Smooth muscle cell of the brain vasculature (primary cell): ENCODE data around the gene SLX1A.
"Not testable (repeated sequence)": the region's sequence is repeated elsewhere in the genome, so short reads cannot be mapped to it uniquely, and the experiment has no call there.

Experiments used
- DNase-seq: peaks from one replicate; pipeline ENCODE4 v3.0.0-alpha.2; 2012; ENCODE audit warnings: low read depth, low spot score

Gene SLX1A

GRCh38 chr16:30193615-30194014, at the start of gene SLX1A, which contains the start of gene BOLA2B:
TSS of gene SLX1A (plus strand) at chr16:30193875. CDS start at chr16:30194085, 210 bp downstream.
TSS of gene BOLA2B (minus strand) at chr16:30193666. CDS start at chr16:30193595, 71 bp downstream.
- DNase-seq = not testable (repeated sequence)

DNA sequence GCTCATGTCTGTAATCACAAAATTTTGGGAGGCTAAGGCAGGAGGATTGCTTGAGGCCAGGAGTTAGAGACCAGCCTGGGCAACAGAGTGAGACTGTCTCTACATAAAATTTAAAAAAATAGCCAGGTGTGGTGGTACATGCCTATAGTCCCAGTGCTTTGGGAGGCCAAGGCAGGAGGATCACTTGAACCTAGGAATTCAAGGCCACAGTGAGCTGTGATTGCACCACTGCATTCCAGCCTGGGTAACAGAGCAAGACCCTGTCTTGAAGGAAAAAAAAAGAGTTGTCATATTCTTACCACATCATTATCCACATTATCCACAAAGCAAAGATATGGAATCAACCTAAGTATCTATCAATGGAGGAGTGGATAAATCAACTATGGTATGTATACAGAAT, 49.7 kb upstream of the SLX1A start:
- no peak for DNase-seq

DNA sequence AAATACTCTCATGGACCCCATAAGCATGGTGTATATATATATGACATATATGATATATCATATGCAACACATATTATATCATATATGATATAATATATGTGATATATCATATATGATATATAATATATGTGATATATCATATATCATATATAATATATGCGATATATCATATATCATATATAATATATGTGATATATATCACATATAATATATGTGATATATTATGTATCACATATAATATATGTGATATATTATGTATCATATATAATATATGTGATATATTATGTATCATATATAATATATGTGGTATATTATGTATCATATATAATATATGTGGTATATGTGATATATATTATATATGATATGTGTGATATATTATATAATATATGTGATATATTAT, 48.8 kb upstream of the SLX1A start:
- DNase-seq = no peak

DNA sequence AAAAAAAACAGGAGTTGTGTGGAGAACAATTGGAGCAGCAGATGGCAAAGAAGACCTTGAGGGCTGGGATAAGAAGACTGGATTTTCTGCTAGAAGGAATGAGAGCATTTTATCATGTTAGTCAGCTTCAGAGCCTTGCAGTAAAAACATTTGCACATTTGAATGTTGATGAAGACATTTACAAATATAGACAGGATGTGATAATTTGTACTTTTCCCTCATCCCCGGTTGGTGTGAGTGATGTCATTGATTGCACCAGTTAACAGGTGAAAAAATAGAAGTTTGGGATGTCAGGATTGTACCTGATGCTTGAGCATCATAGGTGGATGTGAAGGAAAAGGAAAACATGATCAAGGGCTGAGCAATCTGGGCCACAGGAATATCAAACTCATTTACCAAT, 48.0 kb upstream of the SLX1A start:
- DNase-seq = no peak

- DNase-seq = no peak
These were observed 45.7 kb upstream of the SLX1A start for GRCh38 chr16:30147843-30148510.

DNA sequence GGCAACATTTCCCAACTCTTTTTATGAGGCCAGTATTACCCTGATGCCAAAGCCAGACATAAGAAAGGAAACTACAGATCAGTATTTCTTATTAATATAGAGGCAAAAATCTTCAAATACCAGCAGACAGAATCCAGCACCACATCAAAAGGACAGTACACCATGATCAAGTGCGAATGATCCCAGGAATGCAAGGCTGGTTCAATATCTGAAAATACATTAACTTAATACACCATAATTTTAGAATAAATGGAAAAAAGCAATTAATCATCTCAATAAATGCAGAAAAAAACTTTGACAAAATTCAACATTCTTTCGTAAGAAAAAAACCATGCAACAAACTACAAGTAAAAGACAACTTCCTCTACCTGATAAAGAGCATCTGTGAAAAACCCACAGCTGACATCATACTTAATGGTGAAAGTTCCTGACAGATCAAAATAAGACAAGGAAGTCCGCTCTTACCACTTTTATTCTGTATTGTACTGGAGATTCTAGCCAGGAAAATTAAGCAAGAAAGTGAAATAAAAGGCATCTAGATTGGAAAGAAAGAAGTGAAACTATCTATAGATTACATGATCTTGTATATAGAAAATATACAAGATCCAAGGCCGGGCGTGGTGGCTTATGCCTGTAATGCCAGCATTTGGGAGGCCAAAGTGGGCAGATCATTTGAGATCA, 44.3 kb upstream of the SLX1A start:
- DNase-seq = no peak

GRCh38 chr16:30151091-30151490, 42.6 kb upstream of the SLX1A start:
- DNase-seq = no peak

DNA sequence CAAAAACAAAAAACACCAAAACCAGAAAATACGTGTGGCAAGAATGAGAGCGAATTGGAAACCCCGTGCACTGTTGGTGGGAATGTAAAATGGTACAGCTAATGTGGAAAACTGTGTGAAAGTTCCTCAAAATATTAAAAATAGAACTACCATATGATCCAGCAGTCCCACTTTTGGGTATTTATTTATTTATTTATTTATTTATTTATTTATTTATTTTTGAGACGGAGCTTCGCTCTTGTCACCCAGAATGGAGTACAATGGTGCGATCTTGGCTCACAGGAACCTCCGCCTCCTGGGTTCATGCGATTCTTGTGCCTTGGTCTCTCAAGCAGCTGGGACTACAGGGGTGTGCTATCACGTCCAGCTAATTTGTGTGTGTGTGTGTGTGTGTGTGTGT, 41.2 kb upstream of the SLX1A start:
- DNase-seq = no peak

DNA sequence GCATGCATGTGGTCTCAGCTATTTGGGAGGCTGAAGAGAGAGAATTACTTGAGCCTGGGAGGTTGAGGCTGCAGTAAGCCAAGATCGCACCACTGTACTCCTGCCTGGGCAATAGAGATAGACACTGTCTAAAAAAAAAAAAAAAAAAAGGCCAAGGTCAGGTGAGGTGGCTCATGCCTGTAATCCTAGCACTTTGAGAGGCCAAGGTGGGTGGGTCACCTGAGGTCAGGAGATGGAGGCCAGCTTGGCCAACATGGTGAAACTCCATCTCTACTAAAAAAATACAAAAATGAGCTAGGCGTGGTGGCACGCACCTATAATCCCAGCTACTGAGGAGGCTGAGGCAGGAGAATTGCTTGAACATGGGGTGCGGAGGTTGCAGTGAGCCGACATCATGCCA, 38.5 kb upstream of the SLX1A start:
- no peak for DNase-seq

DNA sequence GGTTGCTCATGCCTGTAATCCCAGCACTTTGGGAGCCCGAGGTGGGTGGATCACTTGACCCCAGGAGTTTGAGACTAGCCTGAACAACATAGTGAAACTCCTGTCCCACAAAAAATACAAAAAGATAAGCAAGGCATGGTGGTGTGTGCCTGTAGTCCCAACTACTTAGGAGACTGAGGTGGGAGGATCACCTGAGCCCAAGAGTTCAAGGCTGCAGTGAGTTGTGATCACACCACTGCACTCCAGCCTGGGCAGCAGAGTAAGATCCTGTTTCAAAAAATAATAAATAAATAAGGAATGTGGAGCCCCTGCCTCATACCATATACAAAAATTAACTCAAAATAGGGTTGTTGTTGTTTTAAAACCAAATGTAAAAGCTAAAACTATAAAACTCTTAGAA, 36.5 kb upstream of the SLX1A start:
- no peak for DNase-seq

- no peak for DNase-seq
These were observed 30.1 kb upstream of the SLX1A start for GRCh38 chr16:30163538-30163937.

GRCh38 chr16:30166202-30166902, 27.3 kb upstream of the SLX1A start:
- DNase-seq = no peak

GRCh38 chr16:30168746-30169145, 24.9 kb upstream of the SLX1A start:
- not testable (repeated sequence) for DNase-seq

DNA sequence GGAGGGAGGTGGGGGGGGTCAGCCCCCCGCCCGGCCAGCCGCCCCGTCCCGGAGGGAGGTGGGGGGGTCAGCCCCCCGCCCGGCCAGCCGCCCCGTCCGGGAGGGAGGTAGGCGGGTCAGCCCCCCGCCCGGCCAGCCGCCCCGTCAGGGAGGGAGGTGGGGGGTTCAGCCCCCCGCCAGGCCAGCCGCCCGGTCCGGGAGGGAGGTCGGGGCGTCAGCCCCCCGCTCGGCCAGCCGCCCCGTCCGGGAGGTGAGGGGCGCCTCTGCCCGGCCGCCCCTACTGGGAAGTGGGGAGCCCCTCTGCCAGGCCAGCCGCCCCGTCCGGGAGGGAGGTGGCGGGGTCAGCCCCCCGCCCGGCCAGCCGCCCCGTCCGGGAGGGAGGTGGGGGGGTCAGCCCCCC, 24.3 kb upstream of the SLX1A start:
- DNase-seq = not testable (repeated sequence)

GRCh38 chr16:30170145-30170544, 23.5 kb upstream of the SLX1A start:
- not testable (repeated sequence) for DNase-seq

DNA sequence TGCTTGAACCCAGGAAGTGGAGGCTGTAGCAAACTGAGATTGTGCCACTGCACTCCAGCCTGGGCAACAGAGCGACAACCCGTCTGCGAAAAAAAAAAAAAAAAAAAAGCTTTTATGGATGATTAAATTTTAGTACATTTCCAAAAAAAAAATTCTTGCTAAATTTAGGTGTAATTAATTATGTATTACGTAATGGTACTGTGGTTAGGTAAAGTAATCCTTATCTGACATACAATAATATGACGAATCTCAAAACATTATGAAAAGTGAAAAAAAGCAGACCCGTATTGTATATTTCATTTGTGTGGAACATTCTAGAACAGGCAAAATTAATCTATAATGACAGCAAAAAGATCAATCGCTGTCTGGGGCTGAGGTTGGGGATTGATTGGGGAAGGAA, 20.6 kb upstream of the SLX1A start:
- DNase-seq = no peak

- not testable (repeated sequence) for DNase-seq
These were observed 16.8 kb upstream of the SLX1A start for GRCh38 chr16:30176876-30177275.

DNA sequence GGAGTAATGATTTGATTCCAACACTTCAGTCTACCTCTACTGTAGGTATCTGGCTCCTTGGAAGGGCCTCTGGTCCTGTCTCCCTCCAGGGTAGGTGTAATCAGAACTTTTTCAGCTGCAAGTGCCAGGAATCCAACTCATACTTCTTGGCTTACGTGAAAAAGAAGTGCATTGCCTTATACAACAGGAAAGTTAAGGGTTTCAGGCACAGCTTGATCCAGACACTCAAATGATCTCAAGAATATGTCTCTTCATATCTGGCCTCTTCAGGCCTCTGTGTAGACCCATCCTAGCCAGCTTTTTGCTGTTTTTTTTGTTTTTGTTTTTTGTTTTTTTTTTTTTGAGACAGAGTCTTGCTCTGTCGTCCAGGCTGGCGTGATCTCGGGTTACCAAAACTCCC, 14.5 kb upstream of the SLX1A start:
- no peak for DNase-seq

DNA sequence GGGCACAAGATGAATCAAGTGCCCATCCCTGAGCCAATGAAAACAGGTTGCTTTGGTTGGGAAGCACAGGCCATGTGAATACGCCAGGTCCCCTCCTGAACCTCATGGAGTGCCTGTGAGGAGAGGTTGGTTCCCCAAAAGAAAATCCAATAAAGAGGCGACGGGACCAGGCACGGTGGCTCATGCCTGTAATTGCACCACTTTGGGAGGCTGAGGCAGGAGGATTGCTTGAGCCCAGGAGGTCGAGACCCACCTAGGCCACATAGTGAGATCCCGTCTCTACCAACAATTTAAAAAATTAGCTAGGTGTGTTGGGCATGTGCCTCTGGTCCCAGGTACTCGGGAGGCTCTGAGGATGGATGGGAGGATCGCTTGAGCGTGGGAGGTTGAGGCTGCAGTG, 13.7 kb upstream of the SLX1A start:
- no peak for DNase-seq

DNA sequence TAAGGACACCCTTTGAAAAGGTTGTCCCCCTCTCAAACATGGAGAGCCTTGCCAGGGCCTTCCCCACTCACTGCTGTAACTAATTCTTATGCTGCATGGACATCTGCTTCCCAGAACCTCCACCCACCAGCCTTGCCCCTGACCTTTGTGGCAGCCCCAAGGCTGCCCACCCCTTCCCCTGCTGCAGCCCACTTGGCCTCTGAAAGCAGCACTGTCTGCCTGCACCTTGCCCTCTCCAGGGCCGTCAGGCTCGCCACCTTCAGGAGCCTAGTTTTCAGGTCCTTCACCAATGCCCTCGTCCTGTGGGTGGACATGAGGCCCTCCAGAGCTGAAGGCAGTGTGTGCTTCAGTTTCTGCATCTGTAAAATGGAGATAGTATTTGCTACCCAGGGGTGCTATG, 12.9 kb upstream of the SLX1A start:
- DNase-seq = no peak

DNA sequence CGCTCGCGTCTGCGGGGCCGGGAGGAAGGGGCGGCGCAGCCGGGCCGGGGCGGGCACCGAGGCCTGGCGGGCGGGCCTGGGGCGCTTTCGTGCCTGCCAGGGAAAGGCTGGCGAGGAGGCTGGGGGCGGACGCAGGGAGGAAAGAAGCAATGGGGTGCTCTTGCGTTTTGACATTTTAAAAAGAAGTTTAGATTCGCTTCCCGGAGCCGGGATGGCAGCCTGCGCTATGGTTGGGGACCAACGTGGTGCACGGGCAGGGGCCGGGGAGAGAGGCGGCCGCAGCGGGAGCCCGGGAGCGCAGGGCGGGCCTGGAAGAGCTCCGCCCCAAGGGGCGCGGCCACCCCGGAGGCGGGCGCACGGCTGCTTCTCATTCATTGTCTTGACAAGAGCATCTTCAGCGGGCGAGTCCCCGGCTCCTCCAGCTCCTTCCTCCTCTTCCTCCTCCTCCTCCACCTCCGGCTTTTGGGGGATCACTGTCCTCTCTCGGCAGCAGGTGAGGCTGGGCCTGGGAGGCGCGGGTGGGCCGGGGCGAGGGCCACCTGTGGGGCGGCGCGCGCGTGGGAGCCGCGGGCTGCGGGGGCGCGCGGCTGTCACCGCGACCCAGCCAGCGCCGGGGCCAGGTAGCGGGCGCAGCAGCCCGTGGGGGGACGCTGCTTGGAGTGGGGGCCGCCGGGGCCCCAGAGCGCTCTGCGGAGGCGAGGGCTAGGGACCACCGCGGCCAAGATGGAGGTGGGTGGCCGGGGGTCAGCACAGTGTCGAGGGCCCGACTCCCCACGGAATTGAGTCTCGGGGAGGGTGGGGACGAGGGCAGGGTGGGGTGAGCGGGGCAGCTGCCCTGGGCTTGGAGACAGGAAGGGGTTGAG, 10.2 kb upstream of the SLX1A start, which contains the start of gene CORO1A:
CORO1A (plus strand) TSS at position 370 of the 863 bp plus-strand sequence. CDS start 1,608 bp downstream, outside the sequence.
- peak; percentile 41 for DNase-seq
